ENCODE data around the gene DLGAP1. TPM values are rescaled to one million over a fixed set of nuclear protein-coding genes. Genes with fewer than 3 reads are reported as not detected.
A peak's percentile ranks its signal among the peaks of the same experiment; 100 is the strongest.

Gene DLGAP1
- total RNA-seq, 1 experiment from 2014 or later = 23.0 TPM

DNA sequence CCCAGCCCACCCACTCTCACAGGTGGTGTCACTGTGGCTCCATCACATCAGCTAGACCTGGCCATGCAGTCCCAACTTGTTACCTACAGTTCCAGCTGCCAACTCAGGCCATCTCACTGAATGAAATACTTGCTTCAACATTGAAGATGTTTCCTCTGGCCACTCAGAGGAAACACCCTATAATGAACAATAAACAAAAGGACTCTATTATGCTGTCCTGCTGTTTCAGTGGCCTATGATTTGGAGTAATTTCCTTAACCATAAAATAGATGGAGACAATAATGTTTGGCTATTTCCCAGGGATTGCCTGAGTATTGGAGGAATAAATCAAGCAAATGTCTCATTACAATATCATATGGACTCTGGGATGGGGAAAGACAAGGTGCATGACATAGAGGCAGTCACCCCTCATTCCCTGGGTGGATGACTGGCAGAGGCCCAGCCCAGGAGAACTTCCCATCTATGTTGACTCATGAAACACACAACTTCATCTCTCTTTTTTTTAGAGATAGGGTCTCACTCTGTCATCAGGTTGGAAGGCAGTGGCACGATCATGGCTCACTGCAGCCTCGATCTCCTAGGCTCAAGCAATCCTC lies 870.7 kb downstream of the DLGAP1 start:
- DNase-seq (ENCODE audit: low spot score) (no peak), ATAC-seq (no peak)
- H3K4me1 Mint-ChIP-seq = peaks cover 64% of the 10 kb centered on the region
- peaks cover 7% of the 10 kb centered on the region for H3K36me3 Mint-ChIP-seq
- CTCF ChIA-PET = interaction anchor here (0.7 to 3.3 kb wide), 26 partner anchors 9 to 305 kb away, joined by 3 to 57 read pairs (median 7); no protein-coding TSS in a partner anchor
- no peak overlapping the region for H3K4me3 Mint-ChIP-seq
- no peaks in the 10 kb centered on the region for H3K27me3 Mint-ChIP-seq (ENCODE audit: low read depth)
- H3K27ac Mint-ChIP-seq = peak overlapping the region; percentile 96
- H3K9me3 Mint-ChIP-seq = peaks cover 6% of the 10 kb centered on the region
- POLR2A ChIA-PET = interaction anchor here (1.2 to 2.1 kb wide), 5 partner anchors 10 to 136 kb away, joined by 4 to 13 read pairs (median 5); no protein-coding TSS in a partner anchor
- TF ChIP-seq ELF4 (CRISPR knock-in tag; IDR thresholded peaks at IDR 0.05; ENCODE audit: low read depth) (no peak), GTF2I (CRISPR knock-in tag; conservative IDR thresholded peaks at IDR 0.05) (no peak), FOXK1 (CRISPR knock-in tag; IDR thresholded peaks at IDR 0.05) (no peak), SP1 (CRISPR knock-in tag; conservative IDR thresholded peaks at IDR 0.05) (no peak), GRHL2 (CRISPR knock-in tag; IDR thresholded peaks at IDR 0.05; ENCODE audit: insufficient replicate concordance, severe bottlenecking) (no peak), TCF7 (CRISPR knock-in tag; IDR thresholded peaks at IDR 0.05; ENCODE audit: low read depth) (no peak), JUN (CRISPR knock-in tag; IDR thresholded peaks at IDR 0.05) (no peak), PRRX2 (CRISPR knock-in tag; IDR thresholded peaks at IDR 0.05) (no peak), HMGA2 (CRISPR knock-in tag; IDR thresholded peaks at IDR 0.05) (no peak), OVOL2 (CRISPR knock-in tag; IDR thresholded peaks at IDR 0.05; ENCODE audit: borderline replicate concordance) (no peak), ZNF671 (CRISPR knock-in tag; IDR thresholded peaks at IDR 0.05) (no peak), RELA (CRISPR knock-in tag; IDR thresholded peaks at IDR 0.05; ENCODE audit: borderline replicate concordance) (no peak), ZNF423 (CRISPR knock-in tag; IDR thresholded peaks at IDR 0.05) (no peak)
- TF ChIP-seq, protein P1, sequence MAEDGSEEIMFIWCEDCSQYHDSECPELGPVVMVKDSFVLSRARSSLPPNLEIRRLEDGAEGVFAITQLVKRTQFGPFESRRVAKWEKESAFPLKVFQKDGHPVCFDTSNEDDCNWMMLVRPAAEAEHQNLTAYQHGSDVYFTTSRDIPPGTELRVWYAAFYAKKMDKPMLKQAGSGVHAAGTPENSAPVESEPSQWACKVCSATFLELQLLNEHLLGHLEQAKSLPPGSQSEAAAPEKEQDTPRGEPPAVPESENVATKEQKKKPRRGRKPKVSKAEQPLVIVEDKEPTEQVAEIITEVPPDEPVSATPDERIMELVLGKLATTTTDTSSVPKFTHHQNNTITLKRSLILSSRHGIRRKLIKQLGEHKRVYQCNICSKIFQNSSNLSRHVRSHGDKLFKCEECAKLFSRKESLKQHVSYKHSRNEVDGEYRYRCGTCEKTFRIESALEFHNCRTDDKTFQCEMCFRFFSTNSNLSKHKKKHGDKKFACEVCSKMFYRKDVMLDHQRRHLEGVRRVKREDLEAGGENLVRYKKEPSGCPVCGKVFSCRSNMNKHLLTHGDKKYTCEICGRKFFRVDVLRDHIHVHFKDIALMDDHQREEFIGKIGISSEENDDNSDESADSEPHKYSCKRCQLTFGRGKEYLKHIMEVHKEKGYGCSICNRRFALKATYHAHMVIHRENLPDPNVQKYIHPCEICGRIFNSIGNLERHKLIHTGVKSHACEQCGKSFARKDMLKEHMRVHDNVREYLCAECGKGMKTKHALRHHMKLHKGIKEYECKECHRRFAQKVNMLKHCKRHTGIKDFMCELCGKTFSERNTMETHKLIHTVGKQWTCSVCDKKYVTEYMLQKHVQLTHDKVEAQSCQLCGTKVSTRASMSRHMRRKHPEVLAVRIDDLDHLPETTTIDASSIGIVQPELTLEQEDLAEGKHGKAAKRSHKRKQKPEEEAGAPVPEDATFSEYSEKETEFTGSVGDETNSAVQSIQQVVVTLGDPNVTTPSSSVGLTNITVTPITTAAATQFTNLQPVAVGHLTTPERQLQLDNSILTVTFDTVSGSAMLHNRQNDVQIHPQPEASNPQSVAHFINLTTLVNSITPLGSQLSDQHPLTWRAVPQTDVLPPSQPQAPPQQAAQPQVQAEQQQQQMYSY (CRISPR knock-in tag; IDR thresholded peaks at IDR 0.05) = no peak
- TF ChIP-seq, protein P2, sequence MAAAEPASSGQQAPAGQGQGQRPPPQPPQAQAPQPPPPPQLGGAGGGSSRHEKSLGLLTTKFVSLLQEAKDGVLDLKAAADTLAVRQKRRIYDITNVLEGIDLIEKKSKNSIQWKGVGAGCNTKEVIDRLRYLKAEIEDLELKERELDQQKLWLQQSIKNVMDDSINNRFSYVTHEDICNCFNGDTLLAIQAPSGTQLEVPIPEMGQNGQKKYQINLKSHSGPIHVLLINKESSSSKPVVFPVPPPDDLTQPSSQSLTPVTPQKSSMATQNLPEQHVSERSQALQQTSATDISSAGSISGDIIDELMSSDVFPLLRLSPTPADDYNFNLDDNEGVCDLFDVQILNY (CRISPR knock-in tag; IDR thresholded peaks at IDR 0.05) = no peak
- TF ChIP-seq, protein P3, sequence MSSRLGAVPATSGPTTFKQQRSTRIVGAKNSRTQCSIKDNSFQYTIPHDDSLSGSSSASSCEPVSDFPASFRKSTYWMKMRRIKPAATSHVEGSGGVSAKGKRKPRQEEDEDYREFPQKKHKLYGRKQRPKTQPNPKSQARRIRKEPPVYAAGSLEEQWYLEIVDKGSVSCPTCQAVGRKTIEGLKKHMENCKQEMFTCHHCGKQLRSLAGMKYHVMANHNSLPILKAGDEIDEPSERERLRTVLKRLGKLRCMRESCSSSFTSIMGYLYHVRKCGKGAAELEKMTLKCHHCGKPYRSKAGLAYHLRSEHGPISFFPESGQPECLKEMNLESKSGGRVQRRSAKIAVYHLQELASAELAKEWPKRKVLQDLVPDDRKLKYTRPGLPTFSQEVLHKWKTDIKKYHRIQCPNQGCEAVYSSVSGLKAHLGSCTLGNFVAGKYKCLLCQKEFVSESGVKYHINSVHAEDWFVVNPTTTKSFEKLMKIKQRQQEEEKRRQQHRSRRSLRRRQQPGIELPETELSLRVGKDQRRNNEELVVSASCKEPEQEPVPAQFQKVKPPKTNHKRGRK (CRISPR knock-in tag; IDR thresholded peaks at IDR 0.05; ENCODE audit: borderline replicate concordance) = no peak
- TF ChIP-seq, protein P4, sequence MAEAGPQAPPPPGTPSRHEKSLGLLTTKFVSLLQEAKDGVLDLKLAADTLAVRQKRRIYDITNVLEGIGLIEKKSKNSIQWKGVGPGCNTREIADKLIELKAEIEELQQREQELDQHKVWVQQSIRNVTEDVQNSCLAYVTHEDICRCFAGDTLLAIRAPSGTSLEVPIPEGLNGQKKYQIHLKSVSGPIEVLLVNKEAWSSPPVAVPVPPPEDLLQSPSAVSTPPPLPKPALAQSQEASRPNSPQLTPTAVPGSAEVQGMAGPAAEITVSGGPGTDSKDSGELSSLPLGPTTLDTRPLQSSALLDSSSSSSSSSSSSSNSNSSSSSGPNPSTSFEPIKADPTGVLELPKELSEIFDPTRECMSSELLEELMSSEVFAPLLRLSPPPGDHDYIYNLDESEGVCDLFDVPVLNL (CRISPR knock-in tag; IDR thresholded peaks at IDR 0.05; ENCODE audit: borderline replicate concordance, low read depth) = no peak
- TF ChIP-seq, protein P5, sequence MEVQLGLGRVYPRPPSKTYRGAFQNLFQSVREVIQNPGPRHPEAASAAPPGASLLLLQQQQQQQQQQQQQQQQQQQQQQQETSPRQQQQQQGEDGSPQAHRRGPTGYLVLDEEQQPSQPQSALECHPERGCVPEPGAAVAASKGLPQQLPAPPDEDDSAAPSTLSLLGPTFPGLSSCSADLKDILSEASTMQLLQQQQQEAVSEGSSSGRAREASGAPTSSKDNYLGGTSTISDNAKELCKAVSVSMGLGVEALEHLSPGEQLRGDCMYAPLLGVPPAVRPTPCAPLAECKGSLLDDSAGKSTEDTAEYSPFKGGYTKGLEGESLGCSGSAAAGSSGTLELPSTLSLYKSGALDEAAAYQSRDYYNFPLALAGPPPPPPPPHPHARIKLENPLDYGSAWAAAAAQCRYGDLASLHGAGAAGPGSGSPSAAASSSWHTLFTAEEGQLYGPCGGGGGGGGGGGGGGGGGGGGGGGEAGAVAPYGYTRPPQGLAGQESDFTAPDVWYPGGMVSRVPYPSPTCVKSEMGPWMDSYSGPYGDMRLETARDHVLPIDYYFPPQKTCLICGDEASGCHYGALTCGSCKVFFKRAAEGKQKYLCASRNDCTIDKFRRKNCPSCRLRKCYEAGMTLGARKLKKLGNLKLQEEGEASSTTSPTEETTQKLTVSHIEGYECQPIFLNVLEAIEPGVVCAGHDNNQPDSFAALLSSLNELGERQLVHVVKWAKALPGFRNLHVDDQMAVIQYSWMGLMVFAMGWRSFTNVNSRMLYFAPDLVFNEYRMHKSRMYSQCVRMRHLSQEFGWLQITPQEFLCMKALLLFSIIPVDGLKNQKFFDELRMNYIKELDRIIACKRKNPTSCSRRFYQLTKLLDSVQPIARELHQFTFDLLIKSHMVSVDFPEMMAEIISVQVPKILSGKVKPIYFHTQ (CRISPR knock-in tag; IDR thresholded peaks at IDR 0.05) = no peak
- TF ChIP-seq, protein P6, sequence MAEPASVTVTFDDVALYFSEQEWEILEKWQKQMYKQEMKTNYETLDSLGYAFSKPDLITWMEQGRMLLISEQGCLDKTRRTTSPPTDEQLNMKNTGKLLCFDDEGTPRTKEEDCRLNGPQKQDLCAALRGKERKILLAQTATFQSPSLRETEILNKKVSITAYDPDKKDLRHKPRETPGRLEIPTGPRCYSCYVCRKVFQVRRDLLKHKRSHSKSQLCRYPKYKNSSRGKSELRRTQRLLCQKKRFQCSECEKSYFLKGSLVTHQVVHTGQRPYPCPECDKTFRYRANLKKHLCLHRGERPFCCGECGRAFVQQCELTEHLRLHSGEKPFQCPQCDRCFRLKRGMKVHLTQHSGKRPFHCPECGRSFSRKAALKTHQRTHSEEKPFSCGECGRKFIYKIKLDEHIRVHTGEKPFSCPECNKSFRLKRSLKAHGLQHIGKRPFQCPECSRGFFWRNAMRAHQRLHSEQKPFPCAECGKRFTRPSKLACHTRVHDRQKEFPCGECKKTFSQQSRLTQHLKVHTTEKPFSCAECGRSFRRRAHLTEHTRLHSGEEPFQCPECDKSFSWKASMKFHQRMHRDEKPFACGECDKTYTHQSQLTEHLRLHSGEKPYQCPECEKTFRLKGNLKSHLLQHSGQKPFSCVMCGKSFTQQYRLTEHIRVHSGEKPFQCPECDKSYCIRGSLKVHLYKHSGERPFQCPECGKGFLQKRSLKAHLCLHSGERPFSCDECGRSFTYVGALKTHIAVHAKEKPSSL (CRISPR knock-in tag; conservative IDR thresholded peaks at IDR 0.05) = no peak

All from WTC11 (cell line).